OCI-LY7 (cell line): Measurements from ENCODE around the gene PPP1CA.

Experiments
- CTCF ChIP-seq: fragments of 200-600 bp; sonication (generic); conservative IDR thresholded peaks from 2 replicates; pipeline ENCODE4 v1.5.1; 2014; ENCODE audit warnings: mild to moderate bottlenecking, antibody characterized with exemption, low read length, moderate library complexity, mixed read lengths
- EZH2phosphoT487 ChIP-seq: fragments of 200-600 bp; sonication (generic); IDR thresholded peaks from 2 replicates; pipeline ENCODE4 v1.6.1; 2018; ENCODE audit warnings: low read depth, borderline replicate concordance, mild to moderate bottlenecking, mixed run types, antibody characterized with exemption, low read length, moderate library complexity, mixed read lengths

DNA sequence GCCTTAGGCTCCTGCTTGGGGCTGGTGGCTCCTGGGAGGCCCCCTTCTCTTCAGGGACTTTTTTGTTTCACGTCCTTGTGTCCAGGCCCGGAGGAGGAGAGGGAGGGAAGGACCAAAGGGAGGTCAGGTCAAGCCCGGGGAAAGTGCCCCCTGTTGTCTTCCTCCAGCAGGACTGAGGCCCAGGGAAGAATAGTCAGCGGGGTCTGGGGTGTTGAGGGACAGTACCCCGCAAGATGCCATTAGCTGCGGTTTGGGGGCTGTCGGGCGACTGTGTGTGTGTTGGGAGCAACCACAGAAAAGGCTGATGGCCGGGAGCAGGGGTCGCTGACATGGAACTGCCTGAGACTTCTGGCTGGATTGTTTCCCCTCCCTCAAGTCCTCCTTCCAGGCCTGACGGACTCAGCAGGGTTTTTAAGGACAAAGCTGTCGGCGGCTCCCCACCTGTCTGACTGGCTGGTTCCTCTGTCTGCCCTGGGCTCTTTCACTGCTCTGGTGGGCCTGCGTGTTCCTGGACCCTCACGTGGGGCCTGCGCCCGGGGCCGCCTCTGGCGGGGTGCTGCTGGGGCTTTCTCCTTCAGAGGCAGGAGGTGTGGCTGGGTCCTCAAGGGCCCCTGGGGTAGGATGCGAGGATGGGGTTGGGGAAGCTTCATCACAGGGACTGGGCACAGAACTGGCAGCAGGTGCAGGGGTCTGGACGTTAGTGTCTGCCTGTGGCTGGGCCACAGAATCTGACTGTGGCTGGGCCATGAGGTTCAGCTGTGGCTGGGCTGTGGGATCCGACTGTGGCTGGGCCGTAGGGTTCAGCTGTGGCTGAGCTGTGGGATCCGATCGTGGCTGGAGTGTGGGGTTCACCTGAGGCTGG lies 49.4 kb upstream of the PPP1CA start:
- TF ChIP-seq EZH2phosphoT487 = no peak
- TF ChIP-seq CTCF = no peak
